ENCODE results near the gene DNAH10. TPM values are rescaled to one million over a fixed set of nuclear protein-coding genes. Genes with fewer than 3 reads are reported as not detected.
A peak's percentile ranks its signal among the peaks of the same experiment; 100 is the strongest.

DNAH10 gene
- total RNA-seq, 1 experiment from 2014 or later = 0.30 TPM

DNA sequence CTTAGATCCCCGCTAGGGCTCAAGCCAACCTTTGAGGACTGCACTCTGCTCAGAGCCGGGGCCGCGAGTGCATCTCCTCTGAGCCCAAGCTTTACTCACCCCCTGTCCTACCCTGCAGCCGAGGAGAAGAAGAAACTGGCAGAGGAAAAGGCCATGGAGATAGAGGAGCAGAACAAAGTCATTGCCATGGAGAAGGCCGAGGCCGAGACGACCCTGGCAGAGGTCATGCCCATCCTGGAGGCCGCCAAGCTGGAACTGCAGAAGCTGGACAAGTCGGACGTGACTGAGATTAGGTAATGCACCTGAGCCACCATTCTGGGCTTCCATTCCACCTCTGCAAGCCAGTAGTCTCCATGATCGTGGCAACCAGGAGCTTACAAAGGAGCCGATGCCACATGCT is 140.7 kb downstream of the DNAH10 start:
- Histone ChIP-seq H3K9ac (ENCODE audit: low read length) (no peak overlapping the region), H3K4me3 (ENCODE audit: low read length) (no peak overlapping the region), H3K4me1 (ENCODE audit: low read length) (peaks cover 4% of the 10 kb centered on the region), H4K20me1 (ENCODE audit: insufficient read depth, low read depth, low read length) (peaks cover 8% of the 10 kb centered on the region; the same call in 1 of the 2 replicates), H3K4me2 (ENCODE audit: low read depth, low read length, poor library complexity, severe bottlenecking) (no peak overlapping the region), H3K79me2 (ENCODE audit: low read length) (no peaks in the 10 kb centered on the region), H3K27ac (ENCODE audit: low read length) (no peak overlapping the region), H3K9me3 (ENCODE audit: low read length) (no peaks in the 10 kb centered on the region), H3K36me3 (ENCODE audit: insufficient read depth, low read length) (no peaks in the 10 kb centered on the region), H2AFZ (ENCODE audit: low read length) (no peak overlapping the region), H3K27me3 (ENCODE audit: low read length) (no peaks in the 10 kb centered on the region), H3K9me2 (replicated peaks; ENCODE audit: insufficient read depth, low read length) (no peaks in the 10 kb centered on the region)
- DNase-seq = no peak

DNA sequence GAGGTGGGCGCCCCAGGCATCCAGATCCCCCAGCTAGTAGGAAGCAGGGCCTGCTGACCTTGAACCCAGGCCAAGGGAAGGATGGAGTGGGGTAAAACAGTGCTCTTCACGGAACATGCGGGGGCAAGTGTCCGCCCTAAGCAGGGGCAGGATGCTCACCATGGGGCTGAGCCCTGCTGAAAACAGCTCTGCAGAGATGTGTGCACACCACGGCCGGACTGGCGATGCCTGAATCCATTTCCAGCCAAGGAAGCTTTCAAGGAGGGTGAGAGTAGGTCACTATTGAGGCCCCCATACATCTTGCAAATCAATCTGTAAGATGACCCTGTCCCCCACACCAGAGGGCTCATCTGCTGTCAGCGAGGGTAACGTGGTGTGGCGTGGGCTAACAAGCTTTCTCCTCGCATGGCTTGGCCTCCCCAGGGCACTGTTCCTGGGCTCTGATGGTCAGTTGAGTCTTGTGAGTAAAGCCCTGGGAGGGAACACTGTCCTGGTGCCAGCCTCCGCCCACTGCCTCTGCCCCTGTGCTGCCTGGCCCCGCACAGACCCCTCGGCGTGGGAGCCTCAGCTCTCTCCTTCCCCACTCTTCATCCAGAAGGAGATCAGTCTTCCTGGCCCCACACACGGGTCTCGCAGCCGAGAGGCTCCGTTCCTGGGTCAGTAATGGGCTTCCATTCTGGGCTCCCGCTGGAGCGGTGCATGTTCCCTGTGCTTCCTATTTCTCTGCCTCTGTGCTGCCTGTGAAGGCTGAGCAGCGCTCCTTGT is 141.4 kb downstream of the DNAH10 start:
- Histone ChIP-seq H3K36me3 (ENCODE audit: insufficient read depth, low read length) (no peaks in the 10 kb centered on the region), H3K4me1 (ENCODE audit: low read length) (peaks cover 4% of the 10 kb centered on the region), H2AFZ (ENCODE audit: low read length) (no peak overlapping the region), H3K4me3 (ENCODE audit: low read length) (no peak overlapping the region), H3K27me3 (ENCODE audit: low read length) (no peaks in the 10 kb centered on the region), H3K4me2 (ENCODE audit: low read depth, low read length, poor library complexity, severe bottlenecking) (no peak overlapping the region), H3K27ac (ENCODE audit: low read length) (no peak overlapping the region), H3K9ac (ENCODE audit: low read length) (no peak overlapping the region), H3K9me2 (replicated peaks; ENCODE audit: insufficient read depth, low read length) (no peaks in the 10 kb centered on the region), H3K79me2 (ENCODE audit: low read length) (no peaks in the 10 kb centered on the region), H3K9me3 (ENCODE audit: low read length) (no peaks in the 10 kb centered on the region), H4K20me1 (ENCODE audit: insufficient read depth, low read depth, low read length) (peaks cover 8% of the 10 kb centered on the region; the same call in 1 of the 2 replicates)
- DNase-seq = no peak

DNA sequence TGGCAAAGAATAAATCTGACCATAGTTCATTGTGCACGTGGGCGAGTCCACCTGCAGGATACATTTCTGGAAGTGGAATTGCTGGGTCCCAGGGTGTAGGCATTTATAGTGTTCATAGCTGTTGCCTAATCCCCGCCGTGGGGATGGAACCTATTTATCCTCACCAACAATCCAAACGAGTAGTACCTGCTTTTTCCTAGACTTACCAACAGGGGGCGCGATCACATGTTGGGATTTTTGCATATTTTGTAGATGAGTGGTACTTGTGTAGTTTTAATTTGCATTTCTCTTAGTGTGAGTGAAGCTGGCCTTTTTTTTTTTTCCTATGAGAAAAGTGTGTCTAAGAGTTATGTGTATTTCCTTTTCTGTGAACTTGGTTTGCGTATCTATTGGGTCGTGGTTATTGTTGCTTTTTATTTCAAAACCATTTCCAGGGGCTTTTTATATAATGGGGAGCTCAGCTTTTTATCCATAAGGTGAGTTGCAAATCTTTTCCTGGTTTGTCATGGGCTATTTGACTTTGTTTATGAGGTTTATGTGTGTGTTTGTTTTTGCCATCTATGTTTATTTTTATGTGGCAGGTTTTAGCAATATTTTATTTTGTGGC is 143.3 kb downstream of the DNAH10 start:
- Histone ChIP-seq H3K4me1 (ENCODE audit: low read length) (peaks cover 4% of the 10 kb centered on the region), H2AFZ (ENCODE audit: low read length) (no peak overlapping the region), H3K9ac (ENCODE audit: low read length) (no peak overlapping the region), H4K20me1 (ENCODE audit: insufficient read depth, low read depth, low read length) (peaks cover 11% of the 10 kb centered on the region; the same call in 1 of the 2 replicates), H3K4me2 (ENCODE audit: low read depth, low read length, poor library complexity, severe bottlenecking) (no peak overlapping the region), H3K9me3 (ENCODE audit: low read length) (no peaks in the 10 kb centered on the region), H3K9me2 (replicated peaks; ENCODE audit: insufficient read depth, low read length) (no peaks in the 10 kb centered on the region), H3K27ac (ENCODE audit: low read length) (no peak overlapping the region), H3K36me3 (ENCODE audit: insufficient read depth, low read length) (no peaks in the 10 kb centered on the region), H3K4me3 (ENCODE audit: low read length) (no peak overlapping the region), H3K79me2 (ENCODE audit: low read length) (no peaks in the 10 kb centered on the region), H3K27me3 (ENCODE audit: low read length) (no peaks in the 10 kb centered on the region)
- peak; percentile 85 for DNase-seq

DNA sequence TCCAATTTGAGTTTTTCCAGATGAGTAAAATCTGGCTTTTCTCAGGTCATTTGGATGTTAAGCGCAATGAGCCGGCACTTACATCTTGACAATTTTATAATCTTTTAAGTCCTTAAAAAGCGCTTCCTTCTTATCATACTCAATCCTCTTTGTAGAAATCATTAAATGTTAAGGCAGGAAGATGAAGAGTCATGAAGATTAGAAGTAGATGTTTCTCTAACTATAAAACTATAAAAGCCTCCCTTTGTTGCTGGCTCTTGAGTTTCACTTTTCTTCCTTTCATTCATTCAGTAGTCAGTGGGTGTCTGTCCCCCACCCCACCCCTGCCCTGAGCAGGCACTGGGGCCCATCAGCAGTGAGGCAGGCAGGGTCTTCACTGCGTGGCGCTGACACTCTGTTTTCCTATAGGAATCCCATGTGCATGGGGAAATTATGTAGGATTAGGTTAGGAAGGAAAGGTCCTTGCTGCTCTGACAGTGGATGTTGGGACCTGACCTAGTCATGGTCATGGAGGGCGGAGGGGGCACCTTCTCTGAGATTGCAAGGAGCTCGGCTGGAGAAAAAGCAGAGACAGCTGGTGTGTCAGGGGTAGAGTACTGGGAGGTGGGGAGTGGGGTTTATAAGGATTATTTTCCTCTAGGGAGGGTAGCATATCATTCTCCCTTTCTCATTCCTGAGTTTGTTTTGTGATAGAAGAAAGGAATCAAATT is 144.8 kb downstream of the DNAH10 start:
- Histone ChIP-seq H3K9ac (ENCODE audit: low read length) (no peak overlapping the region), H3K79me2 (ENCODE audit: low read length) (no peaks in the 10 kb centered on the region), H3K9me3 (ENCODE audit: low read length) (no peaks in the 10 kb centered on the region), H3K27ac (ENCODE audit: low read length) (no peak overlapping the region), H3K27me3 (ENCODE audit: low read length) (no peaks in the 10 kb centered on the region), H3K9me2 (replicated peaks; ENCODE audit: insufficient read depth, low read length) (no peaks in the 10 kb centered on the region), H3K4me2 (ENCODE audit: low read depth, low read length, poor library complexity, severe bottlenecking) (no peak overlapping the region), H4K20me1 (ENCODE audit: insufficient read depth, low read depth, low read length) (peaks cover 11% of the 10 kb centered on the region; the same call in 1 of the 2 replicates), H3K4me3 (ENCODE audit: low read length) (no peak overlapping the region), H3K36me3 (ENCODE audit: insufficient read depth, low read length) (no peaks in the 10 kb centered on the region), H2AFZ (ENCODE audit: low read length) (no peak overlapping the region), H3K4me1 (ENCODE audit: low read length) (peaks cover 4% of the 10 kb centered on the region)
- DNase-seq = no peak

DNA sequence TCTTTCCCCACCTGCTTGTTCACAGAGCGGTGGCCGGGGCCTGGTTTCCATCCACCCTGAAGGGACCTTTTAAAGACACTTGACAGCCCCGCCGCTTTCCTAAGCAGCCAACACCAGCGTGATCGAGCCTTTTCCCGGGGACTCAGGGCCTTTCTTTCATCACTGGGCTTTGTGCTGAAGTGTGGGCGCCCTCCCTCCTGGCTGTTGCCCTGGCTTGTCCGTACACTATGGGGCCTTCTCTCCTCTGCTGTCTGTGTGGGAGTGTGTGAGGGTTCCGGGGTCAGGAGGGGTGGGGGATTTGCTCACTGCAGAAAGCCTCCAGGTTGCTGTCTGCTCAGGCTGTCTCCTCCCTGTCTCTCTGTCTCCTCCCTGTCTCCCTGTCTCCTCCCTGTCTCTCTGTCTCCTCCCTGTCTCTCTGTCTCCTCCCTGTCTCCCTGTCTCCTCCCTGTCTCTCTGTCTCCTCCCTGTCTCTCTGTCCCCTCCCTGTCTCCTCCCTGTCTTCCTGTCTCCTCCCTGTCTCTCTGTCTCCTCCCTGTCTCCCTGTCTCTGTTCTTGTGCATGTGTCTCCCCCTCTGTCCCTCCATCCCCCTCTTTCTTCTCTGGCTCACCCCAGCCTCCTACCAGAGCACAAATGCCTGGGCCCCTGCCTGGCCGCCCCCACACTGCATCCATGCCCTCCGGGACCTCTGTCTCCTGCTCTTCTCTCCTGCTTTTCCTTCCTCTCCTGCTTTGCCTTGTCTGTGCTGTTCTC is 145.8 kb downstream of the DNAH10 start:
- Histone ChIP-seq H3K27me3 (ENCODE audit: low read length) (no peaks in the 10 kb centered on the region), H3K36me3 (ENCODE audit: insufficient read depth, low read length) (no peaks in the 10 kb centered on the region), H3K9ac (ENCODE audit: low read length) (no peak overlapping the region), H3K4me1 (ENCODE audit: low read length) (peaks cover 4% of the 10 kb centered on the region), H3K4me2 (ENCODE audit: low read depth, low read length, poor library complexity, severe bottlenecking) (no peak overlapping the region), H3K27ac (ENCODE audit: low read length) (no peak overlapping the region), H3K79me2 (ENCODE audit: low read length) (no peaks in the 10 kb centered on the region), H4K20me1 (ENCODE audit: insufficient read depth, low read depth, low read length) (peaks cover 7% of the 10 kb centered on the region; the same call in 1 of the 2 replicates), H3K4me3 (ENCODE audit: low read length) (no peak overlapping the region), H2AFZ (ENCODE audit: low read length) (no peak overlapping the region), H3K9me3 (ENCODE audit: low read length) (no peaks in the 10 kb centered on the region), H3K9me2 (replicated peaks; ENCODE audit: insufficient read depth, low read length) (no peaks in the 10 kb centered on the region)
- DNase-seq = no peak

DNA sequence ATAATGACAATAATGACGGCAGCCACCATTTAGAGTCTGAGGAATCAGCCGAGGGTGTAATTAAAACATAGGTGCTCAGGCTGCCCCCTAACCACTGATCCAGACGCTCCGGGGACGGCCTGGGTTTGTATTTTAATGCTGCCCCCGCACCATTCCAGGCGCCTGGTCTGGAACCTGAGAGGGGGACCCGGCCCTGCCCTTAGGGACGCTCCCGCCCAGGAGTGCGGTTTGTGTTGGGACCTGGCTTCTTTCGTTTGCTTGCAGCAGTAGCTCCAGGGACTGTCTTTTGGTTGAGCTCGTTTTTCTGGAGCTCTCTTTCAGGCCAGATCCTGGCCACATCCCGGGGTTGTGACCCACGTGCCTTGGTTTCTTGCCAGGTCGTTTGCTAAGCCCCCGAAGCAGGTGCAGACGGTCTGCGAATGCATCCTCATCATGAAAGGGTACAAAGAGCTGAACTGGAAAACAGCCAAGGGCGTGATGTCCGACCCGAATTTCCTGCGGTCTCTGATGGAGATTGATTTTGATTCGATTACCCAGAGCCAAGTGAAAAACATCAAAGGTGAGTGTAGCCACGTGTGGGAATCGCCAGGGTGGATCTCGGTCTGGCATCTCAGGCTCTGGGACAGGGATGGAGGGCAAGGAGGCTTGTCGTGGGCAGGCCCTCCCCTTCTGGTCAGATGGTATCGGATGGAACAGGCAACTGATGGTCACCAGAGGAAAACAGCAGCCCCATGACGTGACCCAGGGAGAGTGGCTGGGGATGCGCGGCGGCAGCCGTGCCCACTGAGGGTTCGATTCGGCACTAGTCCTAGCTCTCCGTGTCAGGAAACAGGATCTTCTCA is 147.0 kb downstream of the DNAH10 start:
- Histone ChIP-seq H3K4me3 (ENCODE audit: low read length) (no peak overlapping the region), H3K27me3 (ENCODE audit: low read length) (no peaks in the 10 kb centered on the region), H3K79me2 (ENCODE audit: low read length) (no peaks in the 10 kb centered on the region), H3K36me3 (ENCODE audit: insufficient read depth, low read length) (no peaks in the 10 kb centered on the region), H3K27ac (ENCODE audit: low read length) (no peak overlapping the region), H3K9me3 (ENCODE audit: low read length) (no peaks in the 10 kb centered on the region), H3K4me1 (ENCODE audit: low read length) (peaks cover 4% of the 10 kb centered on the region), H3K4me2 (ENCODE audit: low read depth, low read length, poor library complexity, severe bottlenecking) (no peak overlapping the region), H3K9ac (ENCODE audit: low read length) (no peak overlapping the region), H2AFZ (ENCODE audit: low read length) (no peak overlapping the region), H4K20me1 (ENCODE audit: insufficient read depth, low read depth, low read length) (peaks cover 7% of the 10 kb centered on the region; the same call in 1 of the 2 replicates), H3K9me2 (replicated peaks; ENCODE audit: insufficient read depth, low read length) (no peaks in the 10 kb centered on the region)
- no peak for DNase-seq

DNA sequence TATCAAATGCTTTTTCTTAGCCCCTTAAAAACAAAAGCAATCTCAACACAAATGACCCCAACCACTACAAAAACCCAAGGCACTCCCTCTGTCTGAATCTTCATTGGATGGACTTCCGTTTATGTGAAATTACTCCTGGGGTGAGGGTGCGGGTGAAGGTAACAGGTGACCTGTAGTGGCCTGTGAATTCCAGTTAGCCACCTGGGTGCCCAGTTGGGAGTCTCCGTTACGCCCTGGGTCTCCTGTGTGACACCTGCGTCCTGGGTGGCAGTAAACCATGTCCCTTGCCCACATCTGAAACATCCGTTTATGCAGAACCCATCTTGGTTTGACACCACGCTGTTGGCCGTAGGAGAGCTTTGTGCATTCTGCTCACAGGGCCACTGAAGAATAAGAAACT is 148.0 kb downstream of the DNAH10 start:
- H3K4me1 ChIP-seq (ENCODE audit: low read length) = peaks cover 4% of the 10 kb centered on the region
- H3K9ac ChIP-seq (ENCODE audit: low read length) = no peak overlapping the region
- no peak overlapping the region for H3K4me3 ChIP-seq (ENCODE audit: low read length)
- H4K20me1 ChIP-seq (ENCODE audit: insufficient read depth, low read depth, low read length) = peaks cover 7% of the 10 kb centered on the region; the same call in 1 of the 2 replicates
- H3K27ac ChIP-seq (ENCODE audit: low read length) = no peak overlapping the region
- H3K79me2 ChIP-seq (ENCODE audit: low read length) = no peaks in the 10 kb centered on the region
- H2AFZ ChIP-seq (ENCODE audit: low read length) = no peak overlapping the region
- H3K9me3 ChIP-seq (ENCODE audit: low read length) = no peaks in the 10 kb centered on the region
- H3K4me2 ChIP-seq (ENCODE audit: low read depth, low read length, poor library complexity, severe bottlenecking) = no peak overlapping the region
- no peak for DNase-seq
- H3K9me2 ChIP-seq (replicated peaks; ENCODE audit: insufficient read depth, low read length) = no peaks in the 10 kb centered on the region
- no peaks in the 10 kb centered on the region for H3K36me3 ChIP-seq (ENCODE audit: insufficient read depth, low read length)
- H3K27me3 ChIP-seq (ENCODE audit: low read length) = no peaks in the 10 kb centered on the region
